SIG-M5 treated with dmso at 0.1 percent for 504 hours (cell line): Measurements from ENCODE around the gene CENPB.
"Not testable (repeated sequence)": the region's sequence is repeated elsewhere in the genome, so short reads cannot be mapped to it uniquely, and the experiment has no call there.

Experiments used
- DNase-seq: peaks from one replicate; lab custom pipeline; 2025; ENCODE audit not compliant: unreplicated experiment; lab: John Stamatoyannopoulos, UW

The CENPB gene

DNA sequence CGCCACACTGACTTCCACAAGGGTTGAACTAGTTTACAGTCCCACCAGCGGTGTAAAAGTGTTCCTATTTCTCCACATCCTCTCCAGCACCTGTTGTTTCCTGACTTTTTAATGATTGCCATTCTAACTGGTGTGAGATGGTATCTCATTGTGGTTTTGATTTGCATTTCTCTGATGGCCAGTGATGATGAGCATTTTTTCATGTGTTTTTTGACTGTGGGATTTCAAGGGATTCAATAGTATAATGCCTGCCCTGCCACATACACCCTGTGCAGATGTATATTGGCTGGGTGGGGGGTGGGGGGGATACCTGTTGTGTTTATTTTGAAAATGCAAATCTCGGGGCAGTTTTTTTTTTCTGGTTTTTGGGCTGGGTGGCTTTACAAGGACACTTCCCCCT, 7.6 kb upstream of the CENPB start:
- not testable (repeated sequence) for DNase-seq

DNA sequence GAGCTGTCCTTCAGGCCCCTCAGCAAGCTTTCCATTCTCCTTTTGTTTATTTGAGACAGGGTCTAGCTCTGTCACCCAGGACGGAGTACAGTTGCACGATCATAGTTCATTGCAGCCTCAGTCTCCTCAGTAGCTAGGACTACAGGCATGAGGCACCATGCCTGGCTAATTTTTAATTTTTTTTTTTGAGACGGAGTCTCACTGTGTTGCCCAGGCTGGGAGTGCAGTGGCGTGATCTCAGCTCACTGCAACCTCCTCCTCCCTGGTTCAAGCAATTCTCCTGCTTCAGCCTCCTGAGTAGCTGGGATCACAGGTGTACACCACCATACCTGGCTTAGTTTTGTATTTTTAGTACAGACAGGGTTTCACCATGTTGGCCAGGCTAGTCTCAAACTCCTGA, 2.7 kb upstream of the CENPB start:
- not testable (repeated sequence) for DNase-seq

DNA sequence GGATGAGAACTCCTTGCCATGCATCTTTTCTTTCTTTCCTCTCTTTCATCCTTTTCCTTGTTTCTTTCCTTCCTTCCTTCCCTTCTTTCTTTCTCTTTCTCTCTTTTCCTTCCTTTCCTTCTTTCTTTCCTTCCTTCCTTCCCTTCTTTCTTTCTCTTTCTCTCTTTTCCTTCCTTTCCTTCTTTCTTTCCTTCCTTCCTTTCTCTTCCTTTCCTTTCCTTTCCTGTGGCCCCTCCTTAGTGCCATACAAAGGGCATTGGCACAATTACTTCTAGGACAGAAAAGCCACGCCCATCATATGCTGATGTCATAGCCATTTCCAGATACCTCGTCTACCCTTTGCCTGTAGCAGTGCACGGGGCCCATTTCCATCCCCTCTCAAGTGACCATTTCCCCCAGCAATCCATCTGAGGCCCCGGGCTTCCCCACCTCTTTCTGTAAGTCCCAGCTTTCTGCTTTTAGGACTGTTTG, 2.2 kb upstream of the CENPB start:
- DNase-seq = no peak

DNA sequence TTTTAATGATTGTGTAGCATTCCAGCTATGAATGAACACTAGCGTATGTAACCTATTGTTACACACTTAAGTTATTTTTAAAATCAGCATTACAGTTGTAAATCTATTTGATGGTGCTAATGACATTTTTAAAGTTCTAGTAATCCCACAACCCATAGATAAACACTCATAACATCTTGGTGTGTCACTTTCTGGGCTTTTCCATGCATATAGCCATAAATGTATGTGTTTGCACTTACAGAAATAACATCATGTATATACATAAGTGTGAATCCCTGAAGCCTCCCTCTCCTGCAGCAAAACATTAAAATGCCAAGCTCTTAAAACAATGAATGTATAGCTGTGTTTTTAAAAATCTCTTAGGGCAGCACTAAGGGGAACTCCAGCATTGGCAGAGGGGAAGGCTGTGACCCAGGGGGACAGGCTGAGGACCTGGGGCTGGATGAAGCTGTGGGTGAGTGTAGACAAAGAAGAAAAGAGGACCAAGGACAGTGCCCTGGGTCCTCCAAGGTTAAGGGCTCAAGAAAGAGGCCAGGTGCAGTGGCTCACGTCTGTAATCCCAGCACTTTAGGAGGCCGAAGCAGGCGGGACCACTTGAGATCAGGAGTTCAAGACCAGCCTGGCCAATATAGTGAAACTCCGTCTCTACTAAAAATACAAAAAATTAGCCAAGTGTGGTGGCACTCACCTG, 929 bp upstream of the CENPB start:
- DNase-seq = no peak

DNA sequence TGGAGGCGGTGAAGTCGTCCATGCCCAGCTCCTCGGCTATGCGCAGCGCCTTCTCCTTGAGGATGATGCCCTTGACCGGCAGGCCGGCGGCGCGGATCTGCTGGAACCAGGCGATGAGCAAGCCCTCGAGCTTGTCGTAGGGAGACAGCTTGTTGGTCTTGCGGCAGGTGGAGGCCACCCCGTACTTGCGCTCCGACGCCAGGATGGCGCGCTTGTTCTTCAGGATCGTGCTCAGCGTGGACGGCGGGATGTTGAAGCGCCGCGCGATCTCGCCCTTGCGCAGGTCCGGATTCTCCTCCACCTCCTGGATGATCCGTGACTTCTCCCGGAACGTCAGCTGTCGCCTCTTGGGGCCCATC, 435 bp downstream of the CENPB start:
- DNase-seq = peak; percentile 53

DNA sequence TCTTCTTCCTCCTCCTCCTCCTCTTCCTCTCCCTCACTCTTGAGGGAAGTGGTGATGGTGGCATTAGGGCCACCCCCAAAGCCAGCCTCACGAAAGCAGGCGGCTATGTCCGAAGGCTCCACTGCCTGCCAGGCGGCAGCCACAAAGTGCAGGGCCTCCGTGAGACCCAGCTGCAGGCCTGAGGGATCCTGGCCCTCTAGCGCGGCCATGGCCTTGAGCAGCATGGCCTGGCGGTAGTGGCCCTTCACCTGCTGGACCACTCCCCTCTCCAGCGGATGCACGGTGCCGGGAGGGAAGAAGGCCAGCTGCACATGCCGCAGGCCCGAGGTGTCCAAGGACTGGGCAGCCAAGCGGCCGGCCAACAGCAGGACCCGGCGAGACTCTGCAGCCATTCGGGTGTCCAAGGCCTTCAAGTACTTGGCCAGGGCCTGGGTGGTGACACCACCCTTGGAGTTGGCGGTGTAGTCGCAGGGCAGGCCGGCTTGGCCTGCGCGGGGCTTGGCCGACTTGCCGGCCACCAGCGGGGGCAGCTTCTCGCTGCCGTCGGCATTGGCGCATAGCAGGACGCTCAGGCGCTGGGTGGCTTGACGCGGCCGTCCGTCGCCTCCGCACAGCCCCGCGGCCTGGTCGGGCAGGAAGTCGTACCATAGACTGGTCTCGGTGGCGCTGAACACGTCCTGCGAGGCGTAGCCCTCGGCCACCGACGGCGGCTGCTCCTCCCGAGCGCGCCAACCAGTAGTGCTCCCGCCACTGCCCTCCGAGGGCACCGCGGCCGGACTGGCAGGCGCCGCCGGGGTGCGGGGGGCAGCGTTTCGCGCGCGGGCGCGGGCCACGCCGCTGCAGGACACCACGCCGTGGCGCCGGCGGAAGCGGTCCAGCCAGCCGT, 1.1 kb downstream of the CENPB start:
- DNase-seq = no peak

- no peak for DNase-seq
These were observed 1.7 kb downstream of the CENPB start for GRCh38 chr20:3784863-3785239.

- no peak for DNase-seq
These were observed 2.2 kb downstream of the CENPB start for GRCh38 chr20:3784216-3784853.

DNA sequence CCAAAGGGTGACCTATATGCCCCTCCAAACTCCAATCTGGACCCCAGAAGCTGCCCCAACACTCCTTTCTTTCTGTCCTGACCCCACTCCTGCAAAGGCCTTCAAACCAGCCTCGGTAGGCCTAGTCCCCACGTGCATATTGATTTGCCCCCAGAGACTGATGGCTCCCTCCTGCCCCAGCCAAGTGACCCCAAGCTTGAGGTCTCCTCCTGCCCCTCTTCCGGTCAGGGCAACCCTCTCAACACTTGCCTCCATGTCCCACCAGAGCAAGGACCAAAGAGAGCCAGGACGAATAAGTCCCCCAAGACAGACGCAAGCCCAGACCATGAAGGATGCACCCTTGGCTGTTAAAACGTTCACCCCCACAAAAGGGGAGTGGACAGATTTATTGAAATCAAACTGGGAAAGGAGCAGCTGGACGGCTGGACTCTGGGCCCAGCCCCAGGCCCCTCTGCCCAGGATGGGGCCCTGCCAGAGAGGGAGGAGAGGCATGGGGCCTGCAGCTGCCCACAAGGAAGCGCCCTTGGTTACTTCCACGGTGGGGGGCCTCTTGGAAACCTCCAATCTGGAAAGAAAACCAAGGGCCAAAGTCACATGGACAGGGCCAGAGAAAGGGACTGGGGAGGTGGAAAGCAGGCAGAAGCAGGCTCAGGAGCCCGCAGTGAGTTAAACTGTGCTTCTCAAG, 2.9 kb downstream of the CENPB start:
- DNase-seq = no peak

- no peak for DNase-seq
These were observed 3.5 kb downstream of the CENPB start for GRCh38 chr20:3783068-3783489.

DNA sequence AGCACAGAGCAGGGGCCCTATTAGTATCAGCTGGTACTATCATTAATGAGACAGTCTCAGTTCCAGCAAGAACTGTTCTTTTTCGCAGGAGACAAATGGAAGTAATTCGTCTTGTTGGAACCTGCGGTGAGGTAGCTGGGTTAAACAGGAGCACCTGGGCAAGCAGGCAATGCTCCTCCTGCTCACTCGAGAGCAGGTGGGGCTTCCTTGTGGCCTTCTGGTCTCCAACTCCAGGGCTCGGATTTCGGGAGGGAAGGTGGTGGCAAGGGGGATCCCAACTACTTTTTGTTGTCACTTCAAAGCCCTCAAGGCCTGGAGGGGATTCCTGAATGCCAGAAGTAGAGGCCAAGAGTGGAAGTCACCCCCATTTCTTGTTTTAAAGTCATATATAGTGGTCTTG, 3.9 kb downstream of the CENPB start:
- no peak for DNase-seq

DNA sequence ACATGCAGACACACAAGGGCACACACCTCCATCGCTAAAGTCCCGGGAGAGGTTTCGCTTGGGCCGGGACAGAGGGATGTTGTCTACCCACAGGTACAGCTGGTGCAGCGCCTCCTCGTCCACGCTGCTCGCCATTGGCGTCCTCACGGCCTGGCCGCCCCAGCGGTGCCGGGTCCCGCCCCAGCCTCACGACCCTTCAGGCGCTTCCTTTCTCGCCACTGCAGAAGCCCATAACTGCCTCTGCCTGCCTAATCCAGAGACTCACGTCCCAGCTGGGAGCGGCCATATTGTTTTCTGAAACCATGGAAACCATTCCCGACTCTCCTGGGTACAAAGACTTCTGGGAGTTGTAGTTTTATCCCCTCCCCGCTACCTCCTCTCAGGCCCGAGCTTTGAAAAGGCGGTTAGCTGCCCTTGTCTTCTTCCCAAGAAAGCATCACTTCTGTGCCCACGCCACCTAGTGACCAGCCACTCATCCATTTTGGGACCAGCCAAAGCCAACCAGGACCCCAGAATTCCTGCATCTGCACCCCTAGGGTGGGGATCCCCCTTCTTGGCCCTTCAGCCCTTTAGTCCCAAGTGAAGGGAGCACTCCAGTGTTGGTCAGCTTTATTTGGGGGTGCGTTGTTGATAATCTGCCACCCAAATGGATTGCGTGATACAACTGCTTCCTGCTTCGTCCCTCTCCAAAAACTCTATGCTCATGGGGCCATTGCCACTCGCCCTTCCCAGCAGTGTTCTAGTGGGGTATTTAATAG, 5.2 kb downstream of the CENPB start, which contains the start of gene SPEF1:
Gene SPEF1, minus strand, starts transcription at position 296 of the 758 bp plus-strand sequence. Its CDS starts 161 bp downstream, at position 135.
- DNase-seq = peak; percentile 98

DNA sequence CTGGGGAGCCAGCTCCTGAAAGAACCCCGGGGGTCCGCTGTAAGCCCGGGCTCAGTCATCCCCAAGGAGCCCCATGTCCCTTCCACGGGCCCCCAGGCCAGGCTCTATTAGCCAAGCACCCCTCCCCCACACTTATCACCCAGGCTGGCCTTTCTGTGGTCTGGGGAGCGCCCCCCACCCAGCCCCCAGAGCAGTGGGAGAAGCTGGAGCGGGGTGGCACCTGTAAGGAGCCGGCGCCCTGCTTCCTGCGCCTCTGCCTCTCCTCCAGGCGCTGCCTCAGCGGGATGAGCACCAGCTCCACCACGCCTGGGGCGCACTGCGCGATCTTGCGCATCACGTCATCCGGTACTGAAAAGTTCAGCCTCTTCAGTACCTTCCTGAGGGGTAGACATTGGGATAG, 7.6 kb downstream of the CENPB start:
- no peak for DNase-seq

DNA sequence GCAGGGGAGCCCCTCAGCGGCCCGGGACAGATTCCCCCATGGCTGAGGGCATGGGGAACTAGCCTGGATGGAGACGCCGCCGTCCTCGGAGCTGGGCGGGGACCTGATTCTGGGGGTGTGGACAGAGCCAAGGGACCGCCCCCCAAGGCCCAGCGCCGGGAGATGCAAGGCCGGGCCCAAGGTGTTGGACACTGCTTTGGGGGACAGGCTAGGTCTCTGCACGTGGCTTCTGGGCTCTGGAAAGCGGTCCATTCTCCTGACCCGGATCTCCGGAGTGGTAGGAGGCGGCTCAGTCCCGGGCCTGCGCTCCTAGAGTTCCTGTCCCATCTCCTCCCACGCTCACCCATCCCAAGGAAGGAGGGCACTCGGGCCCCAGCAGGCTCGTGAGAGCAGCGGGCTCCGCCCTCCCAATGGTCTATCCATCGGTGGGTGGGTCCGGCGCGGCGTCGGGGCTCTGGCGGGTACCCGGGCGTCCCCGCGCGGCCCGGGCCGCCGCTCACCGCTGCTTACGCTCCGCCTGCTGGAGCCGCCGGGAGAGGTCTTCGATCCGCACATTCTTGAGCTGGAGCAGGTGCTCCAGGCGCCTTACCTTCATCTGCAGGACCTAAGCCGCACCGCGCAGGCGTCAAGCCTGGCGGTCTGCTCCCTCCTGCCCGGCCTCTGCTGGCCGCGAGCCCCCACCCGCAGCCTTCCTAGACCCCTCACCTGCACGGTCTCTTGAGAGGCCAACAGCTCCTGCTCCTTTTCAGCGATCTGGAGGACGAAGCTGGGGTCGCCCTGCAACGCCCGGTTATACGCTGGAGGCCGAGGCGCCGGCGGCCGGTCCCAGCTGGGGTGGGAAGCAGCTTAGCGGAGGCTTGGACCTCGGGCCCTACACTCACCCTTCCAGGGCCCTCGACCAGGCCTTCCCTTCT, 8.6 kb downstream of the CENPB start:
- no peak for DNase-seq

DNA sequence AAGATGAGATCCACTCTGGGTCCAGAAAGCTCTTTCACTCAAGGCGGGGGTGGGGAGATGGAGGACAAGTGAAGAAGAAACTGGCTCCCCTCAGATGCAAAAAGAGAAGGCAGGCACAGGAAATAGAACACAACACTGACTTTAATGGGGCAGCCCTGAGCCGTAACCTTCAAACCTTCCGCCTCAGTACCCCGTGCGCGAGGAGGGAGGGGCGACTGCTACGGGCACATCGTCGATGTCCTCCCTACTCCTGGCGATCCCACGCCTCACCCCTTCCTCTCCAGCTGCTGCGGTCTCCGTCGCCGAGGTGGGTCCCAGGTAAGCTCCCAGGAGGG, 9.2 kb downstream of the CENPB start:
- DNase-seq = no peak

DNA sequence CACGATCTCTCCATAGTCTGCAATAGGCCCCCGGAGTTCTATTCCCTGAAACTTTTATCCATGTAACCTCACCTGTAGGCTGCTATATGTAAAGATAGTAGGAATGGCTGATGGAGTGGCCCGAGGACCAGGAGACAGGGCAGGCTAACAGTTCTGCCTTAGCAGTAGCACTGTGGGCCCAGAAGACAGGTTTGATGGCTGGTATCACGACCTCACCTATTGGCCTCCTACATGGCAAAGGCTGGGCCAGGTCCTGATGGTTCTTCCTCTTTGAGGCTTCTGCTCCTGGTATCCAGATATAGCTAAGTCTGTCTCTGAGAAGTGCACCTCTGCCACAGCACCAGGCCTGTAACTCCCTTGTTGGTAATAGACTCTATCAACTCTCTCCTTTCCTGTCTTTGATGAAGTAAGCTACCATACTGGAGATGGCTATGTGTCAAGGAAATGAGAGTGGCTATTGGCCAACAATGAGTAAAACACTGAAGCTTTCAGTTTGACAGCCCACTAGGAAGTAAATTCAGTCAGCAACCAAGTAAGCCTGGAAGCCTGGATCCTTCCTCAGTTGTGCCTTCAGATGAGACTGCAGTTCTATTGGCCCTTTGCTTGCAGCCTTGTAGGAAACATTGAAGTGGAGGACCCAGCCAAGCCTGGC, 11.0 kb downstream of the CENPB start:
- DNase-seq = peak; percentile 53

GRCh38 chr20:3771552-3772058, 14.9 kb downstream of the CENPB start:
- DNase-seq = no peak

- DNase-seq = peak; percentile 89
These were observed 18.0 kb downstream of the CENPB start for GRCh38 chr20:3768342-3769130.
